ENCODE measurements around the gene TENT4A. TPM values are rescaled to one million over a fixed set of nuclear protein-coding genes. Genes with fewer than 3 reads are reported as not detected.

The TENT4A gene
- total and polyA plus RNA-seq, 8 donors = 7.0 to 13.6 (median 8.6) TPM

DNA sequence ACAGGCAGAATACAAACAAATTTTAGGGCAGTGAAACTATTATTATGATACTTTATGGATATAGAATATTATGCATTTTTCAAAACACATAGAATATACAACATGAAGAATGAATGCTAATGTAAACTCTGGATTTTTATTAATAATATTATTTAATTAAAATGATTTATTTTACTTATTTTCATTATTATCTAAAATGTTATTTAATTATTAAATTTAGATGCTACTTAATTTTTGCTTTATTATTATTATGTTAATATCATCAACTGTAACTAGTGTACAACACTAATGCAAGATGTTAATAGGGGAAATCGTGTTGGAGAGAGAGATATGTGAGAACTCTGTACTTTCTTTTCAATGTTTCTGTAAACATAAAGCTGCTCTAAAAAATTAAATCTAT is 39.3 kb upstream of the TENT4A start:
- WGBS, 2 donors = 62 to 77% methylated on average over 1 of the region's 1 CpG
- no peak for FAIRE-seq
- no peak for DNase-seq

DNA sequence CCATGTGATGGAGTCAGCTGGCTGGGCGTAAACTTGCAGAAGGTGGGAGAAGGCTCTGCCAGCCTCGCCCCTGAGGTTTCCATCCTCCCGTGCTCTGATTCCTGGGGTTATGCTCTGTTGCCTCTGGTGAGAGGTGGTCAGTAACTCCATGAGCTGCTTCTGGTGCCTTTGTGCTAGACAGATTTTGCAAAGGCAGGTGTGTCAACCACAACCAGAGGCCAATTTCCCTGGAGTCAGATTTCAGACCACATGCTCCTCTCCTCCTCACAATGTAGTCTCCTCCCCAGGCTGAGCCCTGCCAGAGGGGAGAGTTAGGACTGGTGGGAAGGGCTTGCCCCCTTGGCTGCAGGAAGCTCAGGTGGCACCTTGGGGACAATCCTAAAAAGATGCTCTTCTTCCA is 38.8 kb upstream of the TENT4A start:
- ATAC-seq = no peak
- no peak for DNase-seq
- FAIRE-seq = no peak
- no peak for TF ChIP-seq CTCF (IDR thresholded peaks at IDR 0.05)
- Histone ChIP-seq H3K36me3 (no peaks in the 10 kb centered on the region), H3K9me3 (no peaks in the 10 kb centered on the region), H3K27me3 (no peaks in the 10 kb centered on the region), H3K4me3 (no peak overlapping the region), H3K4me1 (no peaks in the 10 kb centered on the region), H3K27ac (no peak overlapping the region)
- WGBS, 2 donors = 88 to 98% methylated on average over 3 of the region's 3 CpGs
- intact Hi-C loops (cut with DNase I) = no loop called here

More for the DNA sequence above, 39.3 kb upstream of the TENT4A start:
- Histone ChIP-seq H3K4me3 (no peak overlapping the region), H3K27ac (no peak overlapping the region), H3K36me3 (no peaks in the 10 kb centered on the region), H3K9me3 (no peaks in the 10 kb centered on the region), H3K4me1 (no peaks in the 10 kb centered on the region), H3K27me3 (no peaks in the 10 kb centered on the region)
- intact Hi-C loops (cut with DNase I) = no loop called here
- TF ChIP-seq CTCF (IDR thresholded peaks at IDR 0.05) = no peak
- ATAC-seq = no peak

DNA sequence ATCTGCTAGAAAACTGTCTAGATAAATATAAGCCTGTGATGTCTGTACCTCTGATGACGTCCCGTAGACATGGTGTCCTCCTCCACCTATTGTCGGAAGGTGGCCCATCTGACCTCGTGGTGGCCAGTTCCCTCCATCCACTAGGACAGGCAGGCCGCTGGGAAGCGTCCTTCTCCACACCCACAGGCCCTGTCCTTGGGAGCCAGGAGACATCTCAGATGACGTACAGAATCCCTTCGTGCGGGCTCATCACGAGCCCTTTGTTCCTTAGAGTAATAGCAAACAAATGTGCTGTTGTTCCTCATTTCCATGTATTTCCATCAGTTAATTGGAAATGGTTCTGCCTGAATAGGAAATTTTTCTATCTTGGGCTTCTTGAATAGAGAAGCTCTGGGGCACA is 38.3 kb upstream of the TENT4A start:
- ATAC-seq = no peak
- DNase-seq = no peak
- H3K36me3 ChIP-seq = no peaks in the 10 kb centered on the region
- WGBS, 2 donors = 86 to 92% methylated on average over 10 of the region's 10 CpGs
- no peaks in the 10 kb centered on the region for H3K27me3 ChIP-seq
- FAIRE-seq = no peak
- H3K9me3 ChIP-seq = no peaks in the 10 kb centered on the region
- no peaks in the 10 kb centered on the region for H3K4me1 ChIP-seq
- H3K27ac ChIP-seq = no peak overlapping the region
- H3K4me3 ChIP-seq = no peak overlapping the region
- intact Hi-C loops (cut with DNase I) = no loop called here
- TF ChIP-seq CTCF (IDR thresholded peaks at IDR 0.05) = no peak

- no peak for DNase-seq
- H3K9me3 ChIP-seq = no peaks in the 10 kb centered on the region
- H3K27ac ChIP-seq = no peak overlapping the region
- 91 to 94% methylated on average over 5 of the region's 5 CpGs for WGBS, 2 donors
- H3K4me3 ChIP-seq = no peak overlapping the region
- no peaks in the 10 kb centered on the region for H3K36me3 ChIP-seq
- no peak for ATAC-seq
- H3K27me3 ChIP-seq = no peaks in the 10 kb centered on the region
- intact Hi-C loops (cut with DNase I) = no loop called here
- no peak for FAIRE-seq
- H3K4me1 ChIP-seq = no peaks in the 10 kb centered on the region
- no peak for TF ChIP-seq CTCF (IDR thresholded peaks at IDR 0.05)
Observed at GRCh38 chr5:6675784-6676491, 37.3 kb upstream of the TENT4A start.

- no peaks in the 10 kb centered on the region for H3K27me3 ChIP-seq
- no peak for TF ChIP-seq CTCF (IDR thresholded peaks at IDR 0.05)
- H3K4me1 ChIP-seq = no peaks in the 10 kb centered on the region
- intact Hi-C loops (cut with DNase I) = no loop called here
- no peak overlapping the region for H3K27ac ChIP-seq
- FAIRE-seq (no peak), DNase-seq (no peak), ATAC-seq (no peak)
- H3K36me3 ChIP-seq = no peaks in the 10 kb centered on the region
- H3K4me3 ChIP-seq = no peak overlapping the region
- no peaks in the 10 kb centered on the region for H3K9me3 ChIP-seq
- WGBS, 2 donors = 44 to 57% methylated on average over 2 of the region's 2 CpGs
Observed at GRCh38 chr5:6676702-6677101, 36.5 kb upstream of the TENT4A start.

Data from pancreas (tissue), 10 donors.